OCI-LY7 (cell line): ENCODE data around the gene IRGC. TPM values are rescaled to one million over a fixed set of nuclear protein-coding genes. Genes with fewer than 3 reads are reported as not detected.

Source experiments
- BruUV-seq: library from RNA; stranded (reverse); fragments of 400-500 nt; replicated peaks from 2 replicates; lab custom pipeline; 2021; lab: Mats Ljungman, UMichigan
- CTCF ChIA-PET: fragments of 300-600 bp; sonication (Branson Sonifier 250); formaldehyde crosslinking; loops from one replicate; lab custom pipeline; 2022; ENCODE audit warnings: antibody characterized with exemption; ENCODE audit not compliant: unreplicated experiment; lab: Charles Lee
- POLR2A ChIA-PET: fragments of 300-600 bp; sonication (Branson Sonifier 250); formaldehyde crosslinking; loops from one replicate; lab custom pipeline; 2022; ENCODE audit warnings: antibody characterized with exemption; lab: Charles Lee
- DNase-seq: peaks from one replicate; pipeline ENCODE4 v3.0.0-alpha.2; 2015; ENCODE audit warnings: low spot score
- H2AFZ ChIP-seq: fragments of 200-600 bp; sonication (generic), shearing (Covaris generic); 2 replicates; pipeline ENCODE4 v1.6.1; 2014; ENCODE audit warnings: mild to moderate bottlenecking, antibody characterized with exemption, low read length, moderate library complexity
- H3K27ac ChIP-seq: fragments of 200-600 bp; sonication (generic); 2 replicates; pipeline ENCODE4 v1.5.1; 2014; ENCODE audit warnings: mixed run types, low read depth, mild to moderate bottlenecking, moderate library complexity, low read length, inconsistent platforms; ENCODE audit not compliant: poor library complexity, severe bottlenecking
- H3K36me3 ChIP-seq: fragments of 200-600 bp; sonication (generic); 2 replicates; pipeline ENCODE4 v1.6.1; 2014; ENCODE audit warnings: mild to moderate bottlenecking, antibody characterized with exemption, low read length, moderate library complexity, mixed read lengths; ENCODE audit not compliant: insufficient read depth
- H3K4me1 ChIP-seq: fragments of 200-600 bp; sonication (generic); 2 replicates; pipeline ENCODE4 v1.5.1; 2014; ENCODE audit warnings: mild to moderate bottlenecking, low read length; ENCODE audit not compliant: insufficient read depth, poor library complexity, severe bottlenecking
- H3K4me2 ChIP-seq: fragments of 200-600 bp; sonication (generic); 2 replicates; pipeline ENCODE4 v1.6.1; 2014; ENCODE audit warnings: mild to moderate bottlenecking, low read length
- H3K4me3 ChIP-seq: fragments of 200-600 bp; sonication (generic); 2 replicates; pipeline ENCODE4 v1.5.1; 2014; ENCODE audit warnings: mild to moderate bottlenecking, low read depth, low read length; ENCODE audit not compliant: poor library complexity, severe bottlenecking
- H3K79me2 ChIP-seq: fragments of 200-600 bp; sonication (generic); 2 replicates; pipeline ENCODE4 v1.6.1; 2016; ENCODE audit warnings: low read depth, mild to moderate bottlenecking, low read length, moderate library complexity, mixed read lengths; ENCODE audit not compliant: insufficient read depth
- H3K9me2 ChIP-seq: fragments of 200-600 bp; sonication (generic); 2 replicates; pipeline ENCODE4 v1.6.1; 2016; ENCODE audit warnings: mild to moderate bottlenecking, low read length, mixed read lengths; ENCODE audit not compliant: insufficient read depth
- H3K9me3 ChIP-seq: fragments of 200-600 bp; sonication (generic); 2 replicates; pipeline ENCODE4 v1.6.1; 2014; ENCODE audit warnings: mild to moderate bottlenecking, mixed run types, low read length, mixed read lengths
- H4K20me1 ChIP-seq: fragments of 200-600 bp; sonication (generic); 2 replicates; pipeline ENCODE4 v1.6.1; 2014; ENCODE audit warnings: mild to moderate bottlenecking, antibody characterized with exemption, low read length, moderate library complexity, mixed read lengths; ENCODE audit not compliant: insufficient read depth
- EZH2phosphoT487 ChIP-seq: fragments of 200-600 bp; sonication (generic); IDR thresholded peaks from 2 replicates; pipeline ENCODE4 v1.6.1; 2018; ENCODE audit warnings: low read depth, borderline replicate concordance, mild to moderate bottlenecking, mixed run types, antibody characterized with exemption, low read length, moderate library complexity, mixed read lengths
- intact Hi-C: fragments of 100-400 bp; cut with micrococcal nuclease; formaldehyde crosslinking; loops from one replicate; pipeline ENCODE4 v1.10.0; 2022; ENCODE audit not compliant: unreplicated experiment
- total RNA-seq, 2 experiments: library from RNA; depleted of rRNA in 1 of 2; stranded (reverse); fragments of >200 nt in 1 of 2; shearing (Covaris generic) in 1 of 2; gene quantifications; 2 replicates each; pipeline ENCODE4 v1.2.3, GENCODE V29; 2014 to 2022
- TF ChIP-seq, protein P1 (sequence below): fragments of 200-600 bp; sonication (generic); conservative IDR thresholded peaks from 2 replicates; pipeline ENCODE4 v1.5.1; 2014; ENCODE audit warnings: mild to moderate bottlenecking, antibody characterized with exemption, low read length, moderate library complexity, mixed read lengths

The IRGC gene
- total RNA-seq, 2 experiments from 2014 or later = not detected

DNA sequence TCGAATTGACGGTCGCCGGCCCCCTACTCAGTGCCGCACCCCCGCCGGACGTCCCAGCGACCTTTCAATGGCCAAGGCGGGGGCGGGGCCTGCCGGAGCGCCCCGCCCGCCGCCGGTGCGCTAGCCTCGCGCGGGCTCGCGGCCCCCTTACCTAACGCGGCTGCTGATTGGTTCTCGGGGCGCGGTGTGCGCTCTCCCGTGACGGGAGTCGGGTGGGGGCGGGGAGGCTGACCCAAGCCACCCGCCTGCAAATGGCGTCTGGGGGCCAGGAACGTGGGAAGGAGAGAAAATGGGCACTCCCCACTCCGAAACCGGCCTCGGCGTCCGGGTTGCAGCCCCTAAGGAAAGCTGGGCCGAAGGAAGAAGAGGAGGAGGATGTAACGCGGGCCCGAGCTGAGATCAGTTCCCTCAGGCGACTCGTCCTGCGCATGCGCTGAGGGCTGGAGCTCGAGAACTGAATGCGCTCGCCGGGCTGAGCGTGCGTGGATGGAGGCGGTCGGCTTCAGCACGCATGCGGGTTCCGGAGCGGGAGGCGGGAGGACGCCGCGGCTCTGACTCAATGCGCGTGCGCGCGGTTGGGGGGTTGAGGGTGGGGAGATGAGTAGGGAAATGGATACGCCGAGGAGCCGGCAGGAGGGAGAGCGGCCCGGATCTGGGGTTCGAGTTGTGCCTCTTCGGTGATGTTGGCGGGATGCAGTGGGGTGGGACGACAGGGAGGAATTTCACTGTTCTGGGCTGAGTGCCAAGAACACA is 38.8 kb downstream of the IRGC start, which contains the start of gene SMG9:
Gene SMG9 (minus strand): TSS at position 460 of the 753 bp plus-strand sequence. CDS start 4,221 bp downstream, outside the sequence.
- intact Hi-C loops = loop anchor here (1.0 kb wide), 1 partner anchor 11 kb away; no protein-coding TSS in a partner anchor
- Histone ChIP-seq H3K9me3 (no peaks in the 10 kb centered on the region), H4K20me1 (no peaks in the 10 kb centered on the region), H3K9me2 (no peaks in the 10 kb centered on the region), H3K4me3 (peak within 1 kb of the TSS; percentile 98), H3K4me1 (peaks cover 57% of the 10 kb centered on the region), H3K4me2 (peak within 1 kb of the TSS; percentile 99), H3K27ac (peak within 1 kb of the TSS; percentile 98), H3K36me3 (peaks cover 42% of the 10 kb centered on the region), H2AFZ (peak within 1 kb of the TSS; percentile 5; the same call in 1 of the 2 replicates), H3K79me2 (peaks cover 41% of the 10 kb centered on the region; the same call in 1 of the 2 replicates)
- BruUV-seq = no TSS peak
- CTCF ChIA-PET = no interaction called here
- TF ChIP-seq EZH2phosphoT487 = no peak
- TF ChIP-seq, protein P1, sequence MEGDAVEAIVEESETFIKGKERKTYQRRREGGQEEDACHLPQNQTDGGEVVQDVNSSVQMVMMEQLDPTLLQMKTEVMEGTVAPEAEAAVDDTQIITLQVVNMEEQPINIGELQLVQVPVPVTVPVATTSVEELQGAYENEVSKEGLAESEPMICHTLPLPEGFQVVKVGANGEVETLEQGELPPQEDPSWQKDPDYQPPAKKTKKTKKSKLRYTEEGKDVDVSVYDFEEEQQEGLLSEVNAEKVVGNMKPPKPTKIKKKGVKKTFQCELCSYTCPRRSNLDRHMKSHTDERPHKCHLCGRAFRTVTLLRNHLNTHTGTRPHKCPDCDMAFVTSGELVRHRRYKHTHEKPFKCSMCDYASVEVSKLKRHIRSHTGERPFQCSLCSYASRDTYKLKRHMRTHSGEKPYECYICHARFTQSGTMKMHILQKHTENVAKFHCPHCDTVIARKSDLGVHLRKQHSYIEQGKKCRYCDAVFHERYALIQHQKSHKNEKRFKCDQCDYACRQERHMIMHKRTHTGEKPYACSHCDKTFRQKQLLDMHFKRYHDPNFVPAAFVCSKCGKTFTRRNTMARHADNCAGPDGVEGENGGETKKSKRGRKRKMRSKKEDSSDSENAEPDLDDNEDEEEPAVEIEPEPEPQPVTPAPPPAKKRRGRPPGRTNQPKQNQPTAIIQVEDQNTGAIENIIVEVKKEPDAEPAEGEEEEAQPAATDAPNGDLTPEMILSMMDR = no peak
- DNase-seq = peak; percentile 98
- POLR2A ChIA-PET = interaction anchor here (0.8 to 3.9 kb wide), 6 partner anchors 9 to 30 kb away, joined by 4 to 27 read pairs (median 4); partner anchors contain the start of gene KCNN4

DNA sequence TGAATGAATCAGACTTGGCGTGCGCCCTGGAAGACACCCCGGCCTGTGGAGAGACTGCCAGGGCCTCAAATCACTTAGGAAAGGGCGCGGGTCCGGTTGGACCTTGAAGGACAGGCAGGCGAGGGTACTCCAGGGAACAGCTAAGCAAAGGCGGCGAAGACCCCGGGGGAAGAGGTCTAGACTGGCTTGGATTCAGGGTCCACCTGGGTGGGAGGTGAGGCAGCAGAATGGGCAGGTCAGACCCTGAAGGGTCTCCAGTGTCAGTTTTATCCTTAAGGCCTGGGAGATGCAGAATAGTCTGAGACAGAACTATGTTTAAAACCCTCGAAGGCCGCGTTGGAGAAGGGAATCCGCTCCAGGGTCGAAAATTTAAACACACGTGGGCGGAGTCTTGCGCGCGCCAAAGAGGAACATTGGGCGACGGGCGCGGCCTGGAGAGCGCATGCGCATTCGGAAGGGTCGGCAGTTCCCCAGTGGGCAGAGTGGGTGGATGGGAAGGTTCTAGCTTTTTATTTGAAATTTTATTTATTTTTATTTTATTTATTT is 39.5 kb downstream of the IRGC start:
- H4K20me1 ChIP-seq = no peaks in the 10 kb centered on the region
- no peaks in the 10 kb centered on the region for H3K9me2 ChIP-seq
- peaks cover 36% of the 10 kb centered on the region for H3K36me3 ChIP-seq
- peak overlapping the region; percentile 98 for H3K27ac ChIP-seq
- no peak overlapping the region for H2AFZ ChIP-seq
- H3K4me2 ChIP-seq = peak overlapping the region; percentile 99
- peaks cover 62% of the 10 kb centered on the region for H3K4me1 ChIP-seq
- ChIA-PET POLR2A (interaction anchor here (1.1 to 3.9 kb wide), 6 partner anchors 8 to 29 kb away, joined by 4 to 27 read pairs (median 6); partner anchors contain the start of gene KCNN4), CTCF (interaction anchor here (1.4 kb wide), 1 partner anchor 23 kb away, joined by 3 read pairs; no protein-coding TSS in a partner anchor)
- peak; percentile 89 for DNase-seq
- H3K79me2 ChIP-seq = peaks cover 41% of the 10 kb centered on the region; the same call in 1 of the 2 replicates
- intact Hi-C loops = loop anchor here (1.0 kb wide), 1 partner anchor 10 kb away; no protein-coding TSS in a partner anchor
- TSS peak; percentile 91 for BruUV-seq
- TF ChIP-seq EZH2phosphoT487 = no peak
- TF ChIP-seq, protein P1 = no peak
- peak overlapping the region; percentile 98 for H3K4me3 ChIP-seq
- H3K9me3 ChIP-seq = no peaks in the 10 kb centered on the region
